K562 (cell line): ENCODE results near the gene TOGARAM2. TPM values are rescaled to one million over a fixed set of nuclear protein-coding genes. Genes with fewer than 3 reads are reported as not detected.

ENCODE experiments used
- ATAC-seq: fragments of 200-7000 bp; cut with Tn5 transposase; 3 replicates; pipeline ENCODE4 v1.9.1; 2020; ENCODE audit warnings: moderate library complexity
- BruUV-seq: library from RNA; stranded (reverse); fragments of 400-500 nt; replicated peaks from 2 replicates; lab custom pipeline; 2021; lab: Mats Ljungman, UMichigan
- CTCF ChIA-PET: fragments of 300-600 bp; formaldehyde crosslinking; extraction: SDS; loops from one replicate; lab custom pipeline; 2021; ENCODE audit warnings: low intra/inter-chr PET ratio; lab: Yijun Ruan, JAX
- POLR2A ChIA-PET: fragments of 300-600, 350-650 bp; sonication (Branson Sonifier 250); formaldehyde crosslinking; extraction: SDS; loops from one replicate; lab custom pipeline; 2021; ENCODE audit warnings: antibody characterized with exemption, inconsistent platforms; lab: Yijun Ruan, JAX
- DNase-seq, 4 experiments: peaks; one replicate each; pipeline versions ENCODE4 v3.0.0 to v3.0.0-alpha.2; 2011 to 2018; ENCODE audit warnings: low spot score in 3 of 4, mixed read lengths in 3 of 4; ENCODE audit errors: extremely low read depth in 1 of 4
- FAIRE-seq: peaks from 2 replicates; lab custom pipeline; 2011; peaks lifted over from hg19 to GRCh38; lab: Jason Lieb, UNC
- H2AFZ ChIP-seq: 2 replicates; pipeline ENCODE4 v1.6.0; 2011; ENCODE audit warnings: low read depth, low read length, control low read depth, inconsistent platforms
- H3K27ac ChIP-seq: fragments of 200-600 bp; 3 replicates; pipeline ENCODE4 v1.8.0; 2011; ENCODE audit warnings: low read depth, mild to moderate bottlenecking, control low read depth, inconsistent platforms, low read length, moderate library complexity, mixed read lengths; ENCODE audit errors: extremely low read depth
- H3K27me3 ChIP-seq, 2 experiments: fragments of 300-600 bp in 1 of 2; 2 replicates in 1 of 2; 3 replicates in 1 of 2; pipeline versions ENCODE4 v1.6.0 to v1.8.0; 2011; ENCODE audit warnings: inconsistent platforms in 2 of 2, low read length in 2 of 2, mild to moderate bottlenecking in 1 of 2, mixed read lengths in 1 of 2, moderate library complexity in 1 of 2; ENCODE audit not compliant: control insufficient read depth in 2 of 2, insufficient read depth in 2 of 2
- H3K36me3 ChIP-seq: fragments of 300-600 bp; 3 replicates; pipeline ENCODE4 v1.8.0; 2011; ENCODE audit warnings: mild to moderate bottlenecking, low read length, inconsistent platforms; ENCODE audit not compliant: control insufficient read depth, insufficient read depth
- H3K4me1 ChIP-seq, 2 experiments: fragments of 200-600 bp in 1 of 2; replicated peaks in 1 of 2; 2 replicates in 1 of 2; 3 replicates in 1 of 2; pipeline versions ENCODE4 v1.5.1 to v1.8.0; 2011; ENCODE audit warnings: inconsistent platforms in 2 of 2, low read length in 2 of 2, mild to moderate bottlenecking in 1 of 2, mixed read lengths in 1 of 2, moderate library complexity in 1 of 2; ENCODE audit not compliant: control insufficient read depth in 2 of 2, insufficient read depth in 2 of 2
- H3K4me2 ChIP-seq: 2 replicates; pipeline ENCODE4 v1.6.1; 2011; ENCODE audit warnings: low read length, control low read depth, inconsistent platforms, mixed read lengths; ENCODE audit not compliant: insufficient read depth
- H3K4me3 ChIP-seq: fragments of 200-600 bp; sonication (generic), shearing (Covaris generic); 2 replicates; pipeline ENCODE4 v1.5.1; 2016; ENCODE audit warnings: control low read depth, inconsistent platforms
- H3K79me2 ChIP-seq: fragments of 200-600 bp; 3 replicates; pipeline ENCODE4 v1.8.0; 2011; ENCODE audit warnings: low read length, inconsistent platforms; ENCODE audit not compliant: control insufficient read depth, insufficient read depth
- H3K9ac ChIP-seq, 2 experiments: 2 replicates each; pipeline versions ENCODE4 v1.6.0 to v1.6.1; 2011; ENCODE audit warnings: low read depth in 2 of 2, low read length in 2 of 2, control low read depth in 1 of 2, inconsistent platforms in 1 of 2, mild to moderate bottlenecking in 1 of 2, mixed read lengths in 1 of 2; ENCODE audit not compliant: insufficient read depth in 1 of 2
- H3K9me1 ChIP-seq: one replicate; pipeline ENCODE4 v1.6.0; 2011; ENCODE audit warnings: inconsistent platforms, mild to moderate bottlenecking, low read length, moderate library complexity; ENCODE audit not compliant: control insufficient read depth, insufficient read depth
- H3K9me3 ChIP-seq: replicated peaks from 2 replicates; pipeline ENCODE4 v1.5.1; 2011; ENCODE audit warnings: low read depth, low read length, inconsistent platforms; ENCODE audit not compliant: control insufficient read depth, insufficient read depth
- H4K20me1 ChIP-seq: replicated peaks from 2 replicates; pipeline ENCODE4 v1.6.1; 2011; ENCODE audit warnings: low read length, inconsistent platforms, mixed read lengths; ENCODE audit not compliant: control insufficient read depth, insufficient read depth
- BCL6 ChIP-seq: fragments of 250-450 bp; sonication (Bioruptor Pico); IDR thresholded peaks from 2 replicates; pipeline ENCODE4 v1.4.0; 2020
- CREBBP ChIP-seq: IDR thresholded peaks from one replicate; pipeline ENCODE4 v1.6.1; 2012; ENCODE audit warnings: low read depth, mild to moderate bottlenecking, control low read depth, inconsistent platforms, low read length
- IRF9 ChIP-seq: fragments of 450-650 bp; IDR thresholded peaks from 2 replicates; pipeline ENCODE4 v1.6.1; 2016; ENCODE audit warnings: missing biosample characterization, missing genetic modification characterization
- MLLT1 ChIP-seq, 2 experiments: fragments of 450-650 bp; IDR thresholded peaks; 2 replicates each; pipeline ENCODE4 v1.6.1; 2016
- RAD51 ChIP-seq: fragments of 450-650 bp; IDR thresholded peaks from 2 replicates; pipeline ENCODE4 v1.7.1; 2016; ENCODE audit warnings: low read depth, mild to moderate bottlenecking, borderline replicate concordance
- SIN3B ChIP-seq: fragments of 450-650 bp; IDR thresholded peaks from 2 replicates; pipeline ENCODE4 v1.6.1; 2017; ENCODE audit warnings: low read depth, mild to moderate bottlenecking, moderate library complexity
- TBP ChIP-seq: optimal IDR thresholded peaks from 2 replicates; pipeline ENCODE3; 2011; ENCODE audit warnings: low read depth, low read length, improper control_type of control experiment
- ZBTB1 ChIP-seq: sonication (generic); formaldehyde crosslinking; IDR thresholded peaks from 2 replicates; pipeline ENCODE4 v1.8.1; 2023; ENCODE audit warnings: missing genetic modification reagents, low read depth, mild to moderate bottlenecking, borderline replicate concordance
- WGBS: fragments of 100-300 bp; shearing (Covaris generic); methylation state at CpG from one replicate; pipeline ENCODE4 v1.1.6; 2016; ENCODE audit warnings: low coverage, mixed read lengths; ENCODE audit not compliant: insufficient coverage; ENCODE audit errors: missing lambda C conversion rate; 5-methylcytosine and 5-hydroxymethylcytosine counted together
- in situ Hi-C: fragments of 300-500 bp; cut with MboI; formaldehyde crosslinking; loops from 4 replicates; pipeline ENCODE4 v1.15.0; 2018; ENCODE audit warnings: inconsistent platforms, mixed read lengths
- intact Hi-C: fragments of 100-400 bp; cut with micrococcal nuclease; formaldehyde crosslinking; loops from 2 replicates; pipeline ENCODE4 v1.14.2; 2022
- polyA plus RNA-seq, 8 experiments: library from polyadenylated mRNA; depleted of rRNA in 4 of 8; stranded (reverse) in 5 of 8; unstranded in 3 of 8; fragments of >200 nt; fragmentation: Nextera tagmentation in 2 of 8; fragmentation: Illumina TruSeq in 1 of 8; extraction: Ambion mirVana in 2 of 8; extraction: Trizol in 1 of 8; gene quantifications; 2 replicates each; pipeline versions ENCODE4 v1.2.1 to v1.2.3, GENCODE V29; 2011 to 2014; ENCODE audit warnings: inconsistent platforms in 1 of 8, missing spikeins in 1 of 8
- total RNA-seq, 7 experiments: library from RNA; depleted of rRNA in 6 of 7; stranded (reverse); fragments of >200 nt in 6 of 7; fragmentation: Illumina TruSeq in 2 of 7; extraction: Trizol in 2 of 7; gene quantifications; 2 replicates each; pipeline versions ENCODE4 v1.2.1 to v1.2.3, GENCODE V29; 2011 to 2021; ENCODE audit warnings: low replicate concordance in 1 of 7

Gene TOGARAM2
- total and polyA plus RNA-seq, 9 of the 15 experiments (the other 6 are each of a cell fraction or from before 2014, with no cell fraction given): not detected

GRCh38 chr2:29064346-29064715 is 83.2 kb downstream of the TOGARAM2 start:
- FAIRE-seq (no peak), ATAC-seq (no peak), DNase-seq (no peak)
- Histone ChIP-seq H2AFZ (no peak overlapping the region), H3K9me1 (peaks cover 3% of the 10 kb centered on the region), H3K4me3 (no peak overlapping the region), H3K79me2 (no peaks in the 10 kb centered on the region), H3K9me3 (no peaks in the 10 kb centered on the region), H3K27ac (no peak overlapping the region), H3K4me1 (no peaks in the 10 kb centered on the region), H3K9ac (no peak overlapping the region), H4K20me1 (no peaks in the 10 kb centered on the region), H3K27me3 (peaks cover 28 to 70% of the 10 kb centered on the region in 2 experiments; a peak in 4 of 5 replicates), H3K4me2 (no peak overlapping the region), H3K36me3 (no peaks in the 10 kb centered on the region)
- POLR2A ChIA-PET: interaction anchor here (0.9 to 1.7 kb wide), 2 partner anchors 9 to 11 kb away, joined by 3 to 5 read pairs; no protein-coding TSS in a partner anchor
- no TSS peak for BruUV-seq
- TF ChIP-seq CREBBP (no peak), SIN3B (no peak), BCL6 (CRISPR knock-in tag) (no peak), ZBTB1 (CRISPR knock-in tag) (no peak), IRF9 (tag) (no peak), RAD51 (no peak), MLLT1 (IDR thresholded peaks at IDR 0.05) (no peak), TBP (no peak)
- CTCF ChIA-PET: no interaction called here
- in situ Hi-C loops (no loop called here), intact Hi-C loops (no loop called here)
- 11% methylated on average over 4 of the region's 4 CpGs for WGBS
